ENCODE measurements around the gene MRPS11.

The MRPS11 gene

DNA sequence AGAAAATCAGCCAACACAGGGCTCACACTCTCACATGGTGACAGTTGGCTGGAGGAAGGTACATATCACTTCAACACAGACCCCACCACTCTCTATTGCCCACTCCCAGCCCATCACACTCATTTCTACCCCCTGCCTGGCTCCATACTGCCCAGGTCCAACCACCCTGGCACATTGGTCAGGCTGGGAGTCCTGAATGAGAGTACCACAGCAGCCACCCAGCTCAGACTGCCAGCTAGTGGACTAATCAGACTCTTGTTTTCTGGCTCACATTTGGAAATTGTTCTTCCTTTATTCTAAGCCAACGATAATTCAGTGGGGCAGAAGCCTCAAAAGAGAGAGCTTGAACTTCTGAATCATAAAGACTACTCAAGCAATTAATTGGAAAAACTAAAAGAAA is 20.3 kb upstream of the MRPS11 start:
- H3K4me2 ChIP-seq (ENCODE audit: low read depth, low read length) = no peak overlapping the region
- no peaks in the 10 kb centered on the region for H3K27me3 ChIP-seq (replicated peaks; ENCODE audit: insufficient read depth, low read length)
- no peaks in the 10 kb centered on the region for H3K4me1 ChIP-seq (ENCODE audit: low read length)
- no peak overlapping the region for H3K4me3 ChIP-seq (ENCODE audit: low read length)
- H3K79me2 ChIP-seq (ENCODE audit: low read length) = no peaks in the 10 kb centered on the region
- no peaks in the 10 kb centered on the region for H3K9me3 ChIP-seq (replicated peaks; ENCODE audit: insufficient read depth, low read length)
- TF ChIP-seq EZH2 (optimal IDR thresholded peaks at IDR 0.05; ENCODE audit: low read depth, low read length) (no peak), EZH2phosphoT487 (IDR thresholded peaks at IDR 0.05; ENCODE audit: low read length) (no peak)
- TF ChIP-seq, protein P1, sequence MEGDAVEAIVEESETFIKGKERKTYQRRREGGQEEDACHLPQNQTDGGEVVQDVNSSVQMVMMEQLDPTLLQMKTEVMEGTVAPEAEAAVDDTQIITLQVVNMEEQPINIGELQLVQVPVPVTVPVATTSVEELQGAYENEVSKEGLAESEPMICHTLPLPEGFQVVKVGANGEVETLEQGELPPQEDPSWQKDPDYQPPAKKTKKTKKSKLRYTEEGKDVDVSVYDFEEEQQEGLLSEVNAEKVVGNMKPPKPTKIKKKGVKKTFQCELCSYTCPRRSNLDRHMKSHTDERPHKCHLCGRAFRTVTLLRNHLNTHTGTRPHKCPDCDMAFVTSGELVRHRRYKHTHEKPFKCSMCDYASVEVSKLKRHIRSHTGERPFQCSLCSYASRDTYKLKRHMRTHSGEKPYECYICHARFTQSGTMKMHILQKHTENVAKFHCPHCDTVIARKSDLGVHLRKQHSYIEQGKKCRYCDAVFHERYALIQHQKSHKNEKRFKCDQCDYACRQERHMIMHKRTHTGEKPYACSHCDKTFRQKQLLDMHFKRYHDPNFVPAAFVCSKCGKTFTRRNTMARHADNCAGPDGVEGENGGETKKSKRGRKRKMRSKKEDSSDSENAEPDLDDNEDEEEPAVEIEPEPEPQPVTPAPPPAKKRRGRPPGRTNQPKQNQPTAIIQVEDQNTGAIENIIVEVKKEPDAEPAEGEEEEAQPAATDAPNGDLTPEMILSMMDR (IDR thresholded peaks at IDR 0.05; ENCODE audit: low read length) = no peak
- H2AFZ ChIP-seq (ENCODE audit: low read length) = no peak overlapping the region
- H3K9ac ChIP-seq (ENCODE audit: low read length) = no peak overlapping the region
- no peak overlapping the region for H3K27ac ChIP-seq (ENCODE audit: low read length)
- H3K36me3 ChIP-seq (replicated peaks; ENCODE audit: insufficient read depth, low read length) = no peaks in the 10 kb centered on the region
- H3K9me2 ChIP-seq (replicated peaks; ENCODE audit: insufficient read depth, low read length) = no peaks in the 10 kb centered on the region
- DNase-seq = no peak
- no peaks in the 10 kb centered on the region for H4K20me1 ChIP-seq (ENCODE audit: insufficient read depth, low read length)
- H3F3A ChIP-seq (ENCODE audit: insufficient read depth, low read length) = no peaks in the 10 kb centered on the region

DNA sequence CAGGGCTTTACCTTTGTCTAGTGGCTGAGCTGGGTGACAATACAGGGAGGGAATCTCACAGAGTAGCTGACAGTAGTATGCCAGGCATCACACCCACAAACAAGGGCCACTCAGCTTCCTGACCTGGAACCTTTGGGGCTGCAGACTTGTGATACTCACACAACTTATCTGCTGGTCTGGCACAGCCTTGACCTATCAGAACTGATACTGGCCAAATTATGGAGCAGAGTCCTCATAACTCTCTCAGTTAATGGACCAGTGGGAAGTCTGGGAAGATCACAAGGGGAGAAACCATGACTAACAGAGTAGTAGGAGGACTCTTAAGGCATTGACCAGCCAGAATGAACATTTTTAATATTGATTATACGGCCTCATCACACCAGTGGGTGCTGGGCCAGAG is 19.8 kb upstream of the MRPS11 start:
- no peaks in the 10 kb centered on the region for H3K9me3 ChIP-seq (replicated peaks; ENCODE audit: insufficient read depth, low read length)
- no peak overlapping the region for H2AFZ ChIP-seq (ENCODE audit: low read length)
- no peaks in the 10 kb centered on the region for H4K20me1 ChIP-seq (ENCODE audit: insufficient read depth, low read length)
- H3K27ac ChIP-seq (ENCODE audit: low read length) = no peak overlapping the region
- no peak overlapping the region for H3K9ac ChIP-seq (ENCODE audit: low read length)
- no peaks in the 10 kb centered on the region for H3K27me3 ChIP-seq (replicated peaks; ENCODE audit: insufficient read depth, low read length)
- no peaks in the 10 kb centered on the region for H3K79me2 ChIP-seq (ENCODE audit: low read length)
- H3K9me2 ChIP-seq (replicated peaks; ENCODE audit: insufficient read depth, low read length) = no peaks in the 10 kb centered on the region
- TF ChIP-seq EZH2 (optimal IDR thresholded peaks at IDR 0.05; ENCODE audit: low read depth, low read length) = no peak
- TF ChIP-seq, protein P1 (IDR thresholded peaks at IDR 0.05; ENCODE audit: low read length) = no peak
- TF ChIP-seq EZH2phosphoT487 (IDR thresholded peaks at IDR 0.05; ENCODE audit: low read length) = no peak
- H3K4me3 ChIP-seq (ENCODE audit: low read length) = no peak overlapping the region
- DNase-seq = no peak
- H3K4me2 ChIP-seq (ENCODE audit: low read depth, low read length) = no peak overlapping the region
- no peaks in the 10 kb centered on the region for H3K36me3 ChIP-seq (replicated peaks; ENCODE audit: insufficient read depth, low read length)
- no peaks in the 10 kb centered on the region for H3F3A ChIP-seq (ENCODE audit: insufficient read depth, low read length)
- no peaks in the 10 kb centered on the region for H3K4me1 ChIP-seq (ENCODE audit: low read length)

DNA sequence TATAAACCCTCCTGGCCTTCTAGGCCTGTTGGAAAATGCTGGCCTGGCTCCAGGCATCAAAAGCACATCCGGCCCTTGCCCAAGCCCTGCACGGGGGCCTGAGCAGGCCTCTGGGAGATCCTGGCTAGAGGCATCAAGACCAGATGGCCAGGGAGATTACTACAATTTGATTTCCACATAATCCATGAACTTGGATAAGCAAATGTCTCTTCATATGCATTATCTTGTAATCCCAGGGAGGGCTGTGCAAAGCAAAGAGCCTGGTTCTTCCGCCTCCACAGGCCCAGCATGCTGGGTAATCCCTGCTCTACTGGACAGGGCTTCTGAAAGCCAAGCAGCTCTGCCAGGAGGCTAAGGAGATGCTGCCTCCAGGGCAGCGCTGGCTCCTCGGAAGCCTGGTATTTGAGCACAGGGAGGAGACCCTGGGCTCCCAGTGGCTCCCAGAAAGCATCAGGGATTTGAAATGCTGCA is 18.5 kb upstream of the MRPS11 start:
- Histone ChIP-seq H3F3A (ENCODE audit: insufficient read depth, low read length) (no peaks in the 10 kb centered on the region), H3K36me3 (replicated peaks; ENCODE audit: insufficient read depth, low read length) (no peaks in the 10 kb centered on the region), H4K20me1 (ENCODE audit: insufficient read depth, low read length) (no peaks in the 10 kb centered on the region), H3K4me1 (ENCODE audit: low read length) (no peaks in the 10 kb centered on the region), H2AFZ (ENCODE audit: low read length) (no peak overlapping the region), H3K4me2 (ENCODE audit: low read depth, low read length) (no peak overlapping the region), H3K27ac (ENCODE audit: low read length) (no peak overlapping the region), H3K9me2 (replicated peaks; ENCODE audit: insufficient read depth, low read length) (no peaks in the 10 kb centered on the region), H3K4me3 (ENCODE audit: low read length) (no peak overlapping the region), H3K9ac (ENCODE audit: low read length) (no peak overlapping the region), H3K27me3 (replicated peaks; ENCODE audit: insufficient read depth, low read length) (no peaks in the 10 kb centered on the region), H3K79me2 (ENCODE audit: low read length) (no peaks in the 10 kb centered on the region), H3K9me3 (replicated peaks; ENCODE audit: insufficient read depth, low read length) (no peaks in the 10 kb centered on the region)
- DNase-seq = no peak
- TF ChIP-seq EZH2phosphoT487 (IDR thresholded peaks at IDR 0.05; ENCODE audit: low read length) (no peak), EZH2 (optimal IDR thresholded peaks at IDR 0.05; ENCODE audit: low read depth, low read length) (no peak)
- TF ChIP-seq, protein P1 (IDR thresholded peaks at IDR 0.05; ENCODE audit: low read length) = no peak
